ENCODE results near the gene POTEJ. TPM values are rescaled to one million over a fixed set of nuclear protein-coding genes. Genes with fewer than 3 reads are reported as not detected.
A peak's percentile ranks its signal among the peaks of the same experiment; 100 is the strongest.
"Not testable (repeated sequence)": the region's sequence is repeated elsewhere in the genome, so short reads cannot be mapped to it uniquely, and the experiment has no call there.

Gene POTEJ
- total RNA-seq, 1 donor from 2014 or later: not detected

- H3K4me1 ChIP-seq; H3K36me3 ChIP-seq; H3K27ac ChIP-seq; H3K27me3 ChIP-seq (ENCODE audit: low read depth); DNase-seq; ATAC-seq; H3K9me3 ChIP-seq; intact Hi-C loops (cut with DNase I); H3K4me3 ChIP-seq: not testable (repeated sequence)
These were observed 30.4 kb downstream of the POTEJ start for GRCh38 chr2:130641688-130642087.

DNA sequence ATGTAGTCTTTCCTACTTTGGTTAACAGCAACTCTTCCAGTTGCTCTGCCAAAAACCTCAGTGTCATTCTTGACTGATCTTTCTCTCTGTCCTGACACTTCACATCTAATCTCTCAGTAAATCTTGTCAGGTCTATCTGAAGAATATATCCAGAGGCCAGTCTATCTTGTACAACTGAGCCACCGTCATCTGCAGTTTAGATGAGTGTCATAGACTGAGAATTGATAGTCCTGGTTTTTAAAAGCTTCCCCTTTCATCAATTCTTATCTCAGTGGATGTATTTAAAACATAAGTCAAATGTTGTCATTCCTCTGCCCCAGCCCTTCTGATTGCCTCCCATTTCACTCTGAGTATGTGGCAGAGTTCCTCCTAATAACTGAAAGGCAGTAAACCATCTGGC lies 38.0 kb downstream of the POTEJ start:
- ATAC-seq; H3K36me3 ChIP-seq; intact Hi-C loops (cut with DNase I); H3K4me3 ChIP-seq; H3K27ac ChIP-seq; DNase-seq; H3K27me3 ChIP-seq (ENCODE audit: low read depth); H3K4me1 ChIP-seq; H3K9me3 ChIP-seq: not testable (repeated sequence)

DNA sequence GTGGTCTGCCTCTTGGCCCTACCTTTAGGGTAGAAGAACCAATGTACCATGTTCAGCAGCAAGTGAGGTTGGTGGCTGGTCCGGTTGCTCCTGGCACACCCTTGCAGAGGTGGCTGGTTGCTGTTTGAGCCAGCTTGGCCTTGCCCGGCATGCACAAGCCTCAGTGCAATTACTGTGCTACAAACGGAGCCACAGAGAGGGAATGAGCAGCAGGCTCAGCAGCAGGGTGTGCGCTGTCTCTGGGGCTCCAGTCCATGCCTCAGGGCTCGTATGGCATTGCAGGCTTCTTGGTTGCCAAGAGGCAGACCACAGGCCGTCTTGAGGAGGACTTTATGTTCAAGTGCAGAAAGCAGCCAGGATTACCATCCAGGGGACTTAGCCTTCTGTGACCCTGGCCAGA lies 53.3 kb downstream of the POTEJ start:
- intact Hi-C loops (cut with DNase I); H3K27ac ChIP-seq; DNase-seq; ATAC-seq; H3K27me3 ChIP-seq (ENCODE audit: low read depth); H3K4me1 ChIP-seq; H3K9me3 ChIP-seq; H3K36me3 ChIP-seq; H3K4me3 ChIP-seq: not testable (repeated sequence)

DNA sequence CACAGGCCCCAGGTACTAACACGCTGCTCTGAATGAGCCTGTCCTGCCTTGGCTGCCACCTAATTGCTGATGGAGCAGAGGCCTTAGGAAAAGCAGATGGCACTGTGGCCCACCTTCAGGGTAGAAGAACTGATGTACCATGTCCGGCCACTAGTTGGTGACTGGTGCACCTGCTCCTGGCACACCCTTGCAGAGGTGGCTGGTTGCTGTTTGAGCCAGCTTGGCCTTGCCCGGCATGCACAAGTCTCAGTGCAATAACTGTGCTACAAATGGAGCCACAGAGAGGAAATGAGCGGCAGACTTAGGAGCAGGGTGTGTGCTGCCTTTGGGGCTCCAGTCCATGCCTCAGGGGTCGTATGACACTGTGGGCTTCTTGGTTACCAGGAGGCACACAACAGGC lies 54.4 kb downstream of the POTEJ start:
- intact Hi-C loops (cut with DNase I); ATAC-seq; DNase-seq; H3K27me3 ChIP-seq (ENCODE audit: low read depth); H3K27ac ChIP-seq; H3K4me1 ChIP-seq; H3K36me3 ChIP-seq; H3K4me3 ChIP-seq; H3K9me3 ChIP-seq: not testable (repeated sequence)

DNA sequence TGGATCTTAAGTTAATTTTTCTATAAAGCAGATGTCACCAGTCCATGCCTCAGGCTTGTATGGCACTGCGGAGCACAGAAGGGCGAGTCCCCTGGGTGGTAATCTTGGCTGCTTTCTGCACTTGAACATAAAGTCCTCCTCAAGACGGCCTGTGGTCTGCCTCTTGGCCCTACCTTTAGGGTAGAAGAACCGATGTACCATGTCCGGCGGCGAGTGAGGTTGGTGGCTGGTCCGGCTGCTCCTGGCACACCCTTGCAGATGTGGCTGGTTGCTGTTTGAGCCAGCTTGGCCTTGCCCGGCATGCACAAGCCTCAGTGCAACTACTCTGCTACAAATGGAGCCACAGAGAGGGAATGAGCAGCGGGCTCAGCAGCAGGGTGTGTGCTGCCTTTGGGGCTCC lies 56.3 kb downstream of the POTEJ start:
- H3K36me3 ChIP-seq; H3K27ac ChIP-seq; DNase-seq; intact Hi-C loops (cut with DNase I); ATAC-seq; H3K27me3 ChIP-seq (ENCODE audit: low read depth); H3K4me3 ChIP-seq; H3K9me3 ChIP-seq; H3K4me1 ChIP-seq: not testable (repeated sequence)

DNA sequence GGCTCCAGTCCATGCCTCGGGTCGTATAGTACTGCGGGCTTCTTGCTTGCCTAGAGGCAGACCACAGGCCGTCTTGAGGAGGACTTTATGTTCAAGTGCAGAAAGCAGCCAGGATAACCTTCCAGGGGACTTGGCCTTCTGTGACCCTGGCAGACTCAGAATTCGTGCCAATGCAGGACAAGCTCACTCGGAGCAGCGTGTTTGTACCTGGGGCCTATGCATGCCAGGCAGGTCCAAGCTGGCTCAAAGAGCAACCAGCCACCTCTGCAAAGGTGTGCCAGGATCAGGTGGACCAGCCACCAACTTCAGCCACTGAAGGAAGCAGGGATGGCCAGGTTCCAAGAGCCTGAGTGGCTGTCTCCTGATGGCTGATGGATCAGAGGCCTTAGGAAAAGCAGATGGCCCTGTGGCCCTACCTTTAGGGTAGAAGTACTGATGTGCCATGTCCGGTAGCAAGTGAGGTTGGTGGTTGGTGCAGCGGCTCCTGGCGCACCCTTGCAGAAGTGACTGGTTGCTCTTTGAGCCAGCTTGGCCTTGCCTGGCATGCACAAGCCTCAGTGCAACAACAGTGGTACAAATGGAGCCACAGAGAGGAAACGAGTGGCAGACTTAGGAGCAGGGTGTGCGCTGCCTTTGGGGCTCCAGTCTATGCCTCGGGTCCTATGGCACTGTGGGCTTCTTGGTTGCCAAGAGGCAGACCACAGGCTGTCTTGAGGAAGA lies 58.9 kb downstream of the POTEJ start:
- H3K36me3 ChIP-seq; DNase-seq; H3K9me3 ChIP-seq; intact Hi-C loops (cut with DNase I); H3K4me1 ChIP-seq; H3K27me3 ChIP-seq (ENCODE audit: low read depth); ATAC-seq; H3K27ac ChIP-seq; H3K4me3 ChIP-seq: not testable (repeated sequence)

GRCh38 chr2:130692041-130692770 lies 81.0 kb downstream of the POTEJ start:
- H3K27me3 ChIP-seq (ENCODE audit: low read depth); H3K4me1 ChIP-seq; H3K9me3 ChIP-seq; H3K36me3 ChIP-seq; intact Hi-C loops (cut with DNase I); H3K27ac ChIP-seq; DNase-seq; H3K4me3 ChIP-seq: not testable (repeated sequence)
- peak; percentile 48 to 53 for ATAC-seq

GRCh38 chr2:130693474-130693873 lies 82.2 kb downstream of the POTEJ start:
- ATAC-seq: peak; percentile 32 to 61
- DNase-seq; H3K9me3 ChIP-seq; H3K4me1 ChIP-seq; intact Hi-C loops (cut with DNase I); H3K4me3 ChIP-seq; H3K36me3 ChIP-seq; H3K27me3 ChIP-seq (ENCODE audit: low read depth); H3K27ac ChIP-seq: not testable (repeated sequence)

DNA sequence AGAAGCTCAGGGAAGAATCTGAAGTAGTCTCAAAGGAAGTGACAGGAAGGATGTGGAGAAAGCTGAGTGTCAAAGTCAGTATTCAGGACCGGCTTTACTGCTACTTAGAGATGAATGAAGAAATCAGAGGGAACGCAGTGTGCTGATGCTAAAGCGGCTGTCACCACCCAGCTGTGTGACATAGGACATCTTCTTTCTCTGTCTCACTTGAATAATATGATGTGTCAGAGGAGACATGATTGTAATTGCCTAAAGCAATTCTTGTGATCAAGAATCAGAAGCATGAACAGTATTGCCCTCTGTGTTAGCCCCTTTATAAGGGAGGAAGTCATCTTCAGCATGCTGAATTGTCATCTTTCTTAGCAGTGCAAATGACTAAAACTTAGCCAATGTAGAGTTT lies 92.0 kb downstream of the POTEJ start:
- H3K4me3 ChIP-seq; H3K27me3 ChIP-seq (ENCODE audit: low read depth); intact Hi-C loops (cut with DNase I); H3K36me3 ChIP-seq; H3K27ac ChIP-seq; H3K9me3 ChIP-seq; H3K4me1 ChIP-seq; ATAC-seq; DNase-seq: not testable (repeated sequence)

Other genes with a start within 250 kb of the POTEJ start
- 0.24 TPM for gene POTEI, start 102.1 kb upstream of the POTEJ start, total RNA-seq
- not detected for gene CFC1B, start 90.2 kb upstream of the POTEJ start, total RNA-seq
- not detected for gene CFC1, start 11.9 kb upstream of the POTEJ start, total RNA-seq
- not detected for gene GPR148, start 117.6 kb downstream of the POTEJ start, total RNA-seq
- not detected for gene AMER3, start 144.1 kb downstream of the POTEJ start, total RNA-seq
- 9.1 TPM for gene ARHGEF4, start 225.5 kb downstream of the POTEJ start, total RNA-seq